ENCODE measurements around the gene MSMB.

GRCh38 chr10:46016190-46016589, 29.9 kb downstream of the MSMB start:
- TF ChIP-seq EZH2 (IDR thresholded peaks at IDR 0.05; ENCODE audit: borderline replicate concordance, low read depth, low read length, poor library complexity, severe bottlenecking), result no peak
- TF ChIP-seq, protein P1, sequence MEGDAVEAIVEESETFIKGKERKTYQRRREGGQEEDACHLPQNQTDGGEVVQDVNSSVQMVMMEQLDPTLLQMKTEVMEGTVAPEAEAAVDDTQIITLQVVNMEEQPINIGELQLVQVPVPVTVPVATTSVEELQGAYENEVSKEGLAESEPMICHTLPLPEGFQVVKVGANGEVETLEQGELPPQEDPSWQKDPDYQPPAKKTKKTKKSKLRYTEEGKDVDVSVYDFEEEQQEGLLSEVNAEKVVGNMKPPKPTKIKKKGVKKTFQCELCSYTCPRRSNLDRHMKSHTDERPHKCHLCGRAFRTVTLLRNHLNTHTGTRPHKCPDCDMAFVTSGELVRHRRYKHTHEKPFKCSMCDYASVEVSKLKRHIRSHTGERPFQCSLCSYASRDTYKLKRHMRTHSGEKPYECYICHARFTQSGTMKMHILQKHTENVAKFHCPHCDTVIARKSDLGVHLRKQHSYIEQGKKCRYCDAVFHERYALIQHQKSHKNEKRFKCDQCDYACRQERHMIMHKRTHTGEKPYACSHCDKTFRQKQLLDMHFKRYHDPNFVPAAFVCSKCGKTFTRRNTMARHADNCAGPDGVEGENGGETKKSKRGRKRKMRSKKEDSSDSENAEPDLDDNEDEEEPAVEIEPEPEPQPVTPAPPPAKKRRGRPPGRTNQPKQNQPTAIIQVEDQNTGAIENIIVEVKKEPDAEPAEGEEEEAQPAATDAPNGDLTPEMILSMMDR (conservative IDR thresholded peaks at IDR 0.05; ENCODE audit: low read depth, low read length), result no peak

Measured in A673 (cell line).